ENCODE measurements around the gene DSCAML1.

DNA sequence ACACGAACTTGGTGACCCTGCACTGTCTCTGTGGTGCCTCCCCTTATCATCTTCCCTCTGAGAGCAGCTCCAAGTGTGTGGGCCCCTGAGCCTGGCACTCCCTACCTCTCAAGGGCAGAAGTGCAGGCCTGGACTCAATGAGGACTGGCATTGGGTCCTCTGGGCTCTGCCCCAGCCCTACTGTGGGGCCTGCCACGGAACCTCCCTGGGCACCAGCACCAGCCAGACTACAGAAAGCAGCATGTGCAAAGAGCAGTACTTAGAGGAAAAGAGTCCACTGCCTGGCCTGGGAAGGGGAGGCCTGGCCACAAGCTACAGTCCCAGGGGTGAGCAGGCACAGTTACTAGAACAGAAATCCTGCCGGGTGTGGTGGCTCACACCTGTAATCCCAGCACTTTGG, 222.5 kb downstream of the DSCAML1 start:
- no peak for TF ChIP-seq ATF7 (IDR thresholded peaks at IDR 0.05; ENCODE audit: low read depth)
- no peak for TF ChIP-seq GABPA (IDR thresholded peaks at IDR 0.05; ENCODE audit: low read depth)

Measured in GM12878 (cell line).